Epithelial cell of esophagus (primary cell): ENCODE results near the gene CNOT11.

Experiments
- DNase-seq: peaks from one replicate; pipeline ENCODE4 v3.0.0; 2010; ENCODE audit warnings: low read depth
- H3K4me3 ChIP-seq: 2 replicates; pipeline ENCODE4 v1.5.1; 2011; ENCODE audit warnings: mild to moderate bottlenecking, low read length, control low read depth
- CTCF ChIP-seq: IDR thresholded peaks from 2 replicates; pipeline ENCODE4 v1.5.1; 2011; ENCODE audit warnings: low read depth, mild to moderate bottlenecking, low read length, control low read depth, inconsistent platforms; ENCODE audit not compliant: insufficient read depth; ENCODE audit errors: missing control alignments

The CNOT11 gene

GRCh38 chr2:101263377-101263800 is 10.7 kb downstream of the CNOT11 start:
- H3K4me3 ChIP-seq = no peak overlapping the region
- TF ChIP-seq CTCF = no peak
- no peak for DNase-seq

- no peak for TF ChIP-seq CTCF
- no peak for DNase-seq
- no peak overlapping the region for H3K4me3 ChIP-seq
Observed at GRCh38 chr2:101264360-101264939, 11.8 kb downstream of the CNOT11 start.

GRCh38 chr2:101265893-101266499 is 13.3 kb downstream of the CNOT11 start:
- no peak for TF ChIP-seq CTCF
- no peak overlapping the region for H3K4me3 ChIP-seq
- DNase-seq = peak; percentile 74

GRCh38 chr2:101267671-101268656 is 15.3 kb downstream of the CNOT11 start:
- no peak for DNase-seq
- no peak overlapping the region for H3K4me3 ChIP-seq
- TF ChIP-seq CTCF = no peak

GRCh38 chr2:101270700-101271259 is 18.1 kb downstream of the CNOT11 start:
- no peak for TF ChIP-seq CTCF
- H3K4me3 ChIP-seq = no peak overlapping the region
- no peak for DNase-seq

- no peak for DNase-seq
- TF ChIP-seq CTCF = no peak
- H3K4me3 ChIP-seq = no peak overlapping the region
Observed at GRCh38 chr2:101272045-101272784, 19.5 kb downstream of the CNOT11 start.
